ENCODE data around the gene SP9.

- TF ChIP-seq YY1 (IDR thresholded peaks at IDR 0.05; ENCODE audit: low read depth) (no peak), EP300 (IDR thresholded peaks at IDR 0.05; ENCODE audit: borderline replicate concordance) (no peak), ZBTB7A (IDR thresholded peaks at IDR 0.05; ENCODE audit: low read depth) (no peak), TAF1 (IDR thresholded peaks at IDR 0.05; ENCODE audit: low read depth) (no peak), REST (IDR thresholded peaks at IDR 0.05; ENCODE audit: low read depth) (no peak), RAD21 (IDR thresholded peaks at IDR 0.05; ENCODE audit: low read depth) (no peak), MAX (IDR thresholded peaks at IDR 0.05) (no peak), FOXM1 (IDR thresholded peaks at IDR 0.05; ENCODE audit: borderline replicate concordance, low read depth) (no peak), CEBPB (IDR thresholded peaks at IDR 0.05) (no peak), NFIC (IDR thresholded peaks at IDR 0.05) (no peak), TCF12 (IDR thresholded peaks at IDR 0.05; ENCODE audit: low read depth) (no peak)
Measured at GRCh38 chr2:174328961-174329715, 5.6 kb upstream of the SP9 start.

Data from Ishikawa (cell line).